GM12873 (cell line): ENCODE measurements around the gene MSH3.

Experiments
- CTCF ChIP-seq: IDR thresholded peaks from 2 replicates; pipeline ENCODE4 v1.5.1; 2012; ENCODE audit warnings: low read depth, mild to moderate bottlenecking, moderate library complexity, low read length, control low read depth; ENCODE audit not compliant: insufficient read depth; ENCODE audit errors: missing control alignments

MSH3 gene

GRCh38 chr5:80777347-80778287, 123.2 kb downstream of the MSH3 start:
- no peak for TF ChIP-seq CTCF

DNA sequence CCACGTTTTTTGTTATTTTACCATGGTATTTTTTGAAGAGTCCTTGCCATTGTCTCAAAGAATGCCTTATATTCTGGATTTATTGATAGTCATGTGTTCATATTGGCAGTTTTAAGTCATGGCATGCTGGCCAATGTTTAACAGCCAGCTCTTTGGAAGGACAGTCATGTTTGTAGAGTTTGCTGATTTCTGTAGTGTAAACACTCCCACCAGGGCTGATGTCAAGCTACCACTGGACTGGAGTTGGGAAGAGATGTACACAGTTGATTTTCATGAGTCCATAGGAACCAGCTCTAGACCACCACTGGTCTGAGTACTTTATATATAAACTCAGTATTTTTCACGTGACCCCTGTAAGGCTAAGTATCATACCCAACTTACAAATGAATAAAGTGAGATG, 125.6 kb downstream of the MSH3 start:
- no peak for TF ChIP-seq CTCF

GRCh38 chr5:80780761-80781285, 126.4 kb downstream of the MSH3 start:
- TF ChIP-seq CTCF, result no peak

DNA sequence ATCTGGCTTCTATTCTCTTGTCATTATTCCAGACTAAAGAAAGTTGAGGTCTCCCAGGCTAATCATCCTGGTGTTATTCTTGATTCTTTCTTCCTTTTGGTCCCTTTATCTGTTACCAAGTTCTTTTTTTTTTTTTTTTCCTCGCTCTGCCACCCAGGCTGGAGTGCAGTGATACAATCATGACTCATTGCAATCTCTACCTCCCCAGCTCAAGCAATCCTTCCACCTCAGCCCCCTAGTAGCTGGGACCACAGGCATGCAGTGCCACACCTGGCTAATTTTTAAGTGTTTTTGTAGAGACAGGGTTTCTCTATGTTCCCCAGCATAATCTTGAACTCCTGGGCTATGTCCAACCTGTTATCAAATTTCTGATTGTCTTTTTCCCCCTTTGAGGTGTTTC, 126.9 kb downstream of the MSH3 start:
- TF ChIP-seq CTCF, result no peak

GRCh38 chr5:80782626-80783025, 128.2 kb downstream of the MSH3 start:
- TF ChIP-seq CTCF, result no peak

DNA sequence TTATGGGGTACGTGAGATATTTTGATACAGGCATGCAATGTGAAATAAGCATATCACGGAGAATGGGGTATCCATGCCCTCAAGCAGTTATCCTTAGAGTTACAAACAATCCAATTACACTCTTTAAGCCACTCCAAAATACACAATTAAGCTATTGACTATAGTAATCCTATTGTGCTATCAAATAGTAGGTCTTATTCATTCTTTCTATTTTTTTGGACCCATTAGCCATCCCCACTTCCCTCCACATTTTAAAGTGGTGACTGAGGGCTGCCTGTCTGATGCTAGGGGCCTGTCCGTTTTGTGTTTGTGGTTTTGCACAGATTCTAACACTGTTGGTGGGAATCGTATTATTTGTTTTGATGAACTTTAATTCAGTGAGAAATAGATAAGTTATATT, 130.0 kb downstream of the MSH3 start:
- no peak for TF ChIP-seq CTCF

DNA sequence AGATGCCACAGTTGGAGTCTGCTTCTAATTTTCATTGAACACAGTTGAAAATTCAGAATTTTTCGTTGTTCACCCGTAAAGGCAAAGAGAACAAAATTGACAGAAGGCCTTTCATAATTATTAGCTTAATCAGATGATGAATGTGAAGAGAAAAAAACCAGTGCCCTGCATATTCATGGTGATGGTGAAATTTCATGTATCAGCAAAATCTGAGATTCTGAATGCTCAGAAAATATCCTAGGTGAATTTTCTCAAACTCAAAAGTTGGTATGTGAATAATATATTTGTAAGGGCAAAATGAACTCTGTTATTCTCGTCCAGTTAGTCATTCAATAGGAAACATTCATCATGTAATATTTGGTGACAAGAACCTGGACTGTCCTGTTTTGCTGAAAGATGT, 136.2 kb downstream of the MSH3 start:
- no peak for TF ChIP-seq CTCF
